ENCODE measurements around the gene LDAF1.
"Not testable (repeated sequence)": the region's sequence is repeated elsewhere in the genome, so short reads cannot be mapped to it uniquely, and the experiment has no call there.

Gene LDAF1

DNA sequence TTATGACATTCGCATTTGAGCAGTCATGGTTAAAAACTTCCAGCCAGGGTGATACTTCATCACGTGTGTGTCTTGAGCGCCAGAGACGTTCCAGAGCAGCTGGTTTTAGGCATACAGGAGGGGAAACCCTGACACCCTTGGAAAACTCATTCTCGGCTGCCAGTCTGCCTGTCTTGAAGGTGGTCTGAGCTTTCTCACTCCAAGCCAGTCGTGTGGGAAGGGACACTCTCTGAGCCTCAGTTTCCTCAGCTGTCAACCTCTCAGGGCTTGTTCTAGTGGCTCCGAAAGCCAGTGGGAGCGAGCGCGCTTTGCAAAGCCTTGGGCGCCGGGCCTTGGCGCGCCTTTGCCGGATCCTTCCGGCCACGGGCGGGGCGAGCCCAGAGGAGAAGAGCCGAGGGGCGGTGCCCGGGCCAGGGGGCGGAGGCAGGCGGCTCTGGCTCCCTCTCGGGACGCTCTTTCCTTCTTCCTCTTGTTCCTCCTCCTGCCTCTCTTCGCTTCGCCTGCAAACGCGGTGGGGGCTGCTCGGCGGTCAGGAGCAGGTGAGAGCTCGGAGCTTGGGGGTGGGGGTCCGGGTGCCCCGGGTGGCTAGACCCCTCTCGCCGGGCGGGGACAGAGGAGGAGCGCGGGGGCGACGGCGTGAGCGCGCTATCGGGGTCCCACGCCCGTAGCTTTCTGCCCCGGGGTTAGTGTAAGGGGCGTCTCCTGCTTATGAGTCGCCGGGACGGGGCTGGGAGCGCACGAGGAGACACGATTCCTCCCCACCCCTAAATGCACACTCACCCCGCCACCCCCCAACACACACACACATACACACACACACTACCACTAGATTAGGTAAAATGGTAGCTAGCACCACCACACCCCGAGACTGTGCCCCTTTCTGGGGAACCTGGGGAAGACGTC is at the start of gene LDAF1:
Gene LDAF1 (plus strand): TSS at position 467 of the 903 bp plus-strand sequence. CDS start 2,509 bp downstream, outside the sequence.
- DNase-seq (ENCODE audit: low spot score) (peak; percentile 56), FAIRE-seq (no peak)

GRCh38 chr16:21115551-21115950 is 42.9 kb upstream of the LDAF1 start:
- not testable (repeated sequence) for DNase-seq (ENCODE audit: low spot score); FAIRE-seq

GRCh38 chr16:21116148-21116693 is 42.3 kb upstream of the LDAF1 start:
- DNase-seq (ENCODE audit: low spot score) (no peak), FAIRE-seq (no peak)

- FAIRE-seq (no peak), DNase-seq (ENCODE audit: low spot score) (no peak)
These were observed 40.9 kb upstream of the LDAF1 start for GRCh38 chr16:21117567-21117966.

DNA sequence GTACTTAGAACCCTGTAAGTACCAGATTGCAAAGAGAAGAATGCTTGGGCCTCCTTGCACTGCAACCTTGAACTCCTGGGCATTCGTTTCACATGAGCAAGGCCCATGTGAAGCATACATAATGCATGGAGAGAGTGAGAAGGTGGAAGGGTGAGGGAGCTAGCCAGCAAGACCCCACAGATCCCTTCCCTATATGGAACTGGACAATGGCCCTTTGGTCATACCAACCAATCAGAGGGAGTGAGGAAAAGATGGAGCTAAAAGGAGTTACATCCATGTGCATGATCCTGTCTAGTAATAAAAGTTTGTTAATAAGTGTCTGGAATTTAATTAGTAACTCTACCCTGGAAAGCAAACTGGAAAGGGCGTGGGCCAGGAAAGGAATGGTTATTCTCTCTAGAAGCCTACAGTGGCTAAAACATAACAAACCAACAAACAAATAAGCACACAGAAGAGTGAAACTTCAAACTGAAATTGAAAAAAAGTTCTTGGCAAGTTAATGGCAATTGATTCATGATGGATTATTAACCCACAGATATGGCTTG is 37.4 kb upstream of the LDAF1 start:
- DNase-seq (ENCODE audit: low spot score) (no peak), FAIRE-seq (no peak)

DNA sequence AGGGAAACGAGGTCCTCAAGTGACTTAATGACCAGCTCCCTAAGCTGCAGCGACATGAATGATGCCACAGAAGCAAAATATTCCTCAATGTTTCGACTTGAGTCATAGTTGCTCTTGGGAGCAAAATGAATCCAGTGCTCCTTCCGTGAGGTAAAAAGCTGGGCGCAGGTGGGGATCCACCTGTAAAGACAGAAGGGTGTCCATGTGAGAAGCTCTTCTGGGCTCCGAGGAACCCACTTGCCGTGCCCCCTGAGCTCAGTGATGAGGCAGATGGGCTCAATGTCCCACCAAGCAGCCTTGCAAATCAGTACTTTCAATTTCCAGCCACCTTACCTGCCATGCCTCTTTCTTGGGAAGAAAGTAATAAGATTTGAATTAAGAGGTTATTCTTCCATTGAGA is 33.3 kb upstream of the LDAF1 start:
- FAIRE-seq = no peak
- no peak for DNase-seq (ENCODE audit: low spot score)

GRCh38 chr16:21126518-21126917 is 32.0 kb upstream of the LDAF1 start:
- DNase-seq (ENCODE audit: low spot score) (no peak), FAIRE-seq (no peak)

DNA sequence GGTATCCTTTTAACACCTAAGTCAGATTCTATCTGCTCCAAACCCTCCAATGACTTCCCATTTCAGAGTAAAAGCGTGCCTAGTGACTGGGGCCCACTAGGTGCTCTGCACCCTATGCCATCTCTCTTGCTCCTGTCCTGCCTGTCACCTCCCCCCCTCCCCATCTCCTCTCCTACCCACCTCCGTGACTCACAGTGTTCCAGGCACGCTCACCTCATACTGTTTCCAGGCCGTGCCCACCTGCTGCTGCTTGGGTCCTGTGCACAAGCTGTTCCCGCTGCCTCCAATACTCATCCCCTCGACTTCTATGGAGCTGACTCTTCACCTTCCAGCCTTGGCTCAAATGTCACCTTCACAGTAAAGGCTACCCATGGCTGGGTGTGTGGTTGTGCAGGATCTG is 29.5 kb upstream of the LDAF1 start:
- no peak for DNase-seq (ENCODE audit: low spot score)
- no peak for FAIRE-seq

GRCh38 chr16:21130811-21131210 is 27.7 kb upstream of the LDAF1 start:
- no peak for DNase-seq (ENCODE audit: low spot score)
- FAIRE-seq = no peak

DNA sequence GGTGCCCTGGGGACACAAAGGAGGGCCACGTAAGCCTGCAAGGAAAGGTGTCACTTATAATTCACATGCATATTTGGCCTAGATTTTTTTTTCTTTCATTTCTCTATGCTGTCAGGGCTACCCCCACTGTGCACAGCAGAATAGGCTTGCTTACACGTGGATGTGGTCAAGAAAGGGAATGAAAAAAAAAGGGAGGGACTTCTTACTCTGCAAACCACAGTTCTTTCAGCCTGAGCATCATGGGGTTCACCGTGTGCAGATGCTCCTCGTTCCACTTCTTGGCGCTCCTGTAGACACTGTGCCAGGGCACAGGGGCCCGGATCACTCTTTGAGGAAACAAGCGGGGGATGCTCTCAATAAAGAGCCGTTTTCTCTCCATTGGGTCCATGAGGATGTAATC is 24.4 kb upstream of the LDAF1 start:
- DNase-seq (ENCODE audit: low spot score) = no peak
- FAIRE-seq = no peak

DNA sequence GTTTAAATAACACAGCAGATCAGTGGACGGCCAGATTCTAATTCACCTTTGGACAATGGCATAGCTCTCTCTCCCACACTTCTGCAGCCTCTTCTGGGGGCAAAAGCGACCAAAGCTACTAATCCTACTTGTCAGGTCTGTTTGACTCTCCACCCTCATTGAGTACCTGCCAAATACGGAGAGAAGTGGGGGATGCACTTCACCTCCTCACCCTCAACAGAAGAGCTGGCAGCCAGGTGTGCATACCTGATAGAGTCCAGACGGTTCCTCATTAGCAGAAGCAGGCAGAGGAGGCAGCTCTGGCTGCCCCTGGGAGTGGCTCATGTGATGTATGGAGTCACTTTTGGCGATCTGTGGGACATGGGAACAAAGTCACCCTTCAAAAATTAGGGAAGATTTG is 12.7 kb upstream of the LDAF1 start:
- DNase-seq (ENCODE audit: low spot score) (no peak), FAIRE-seq (no peak)

DNA sequence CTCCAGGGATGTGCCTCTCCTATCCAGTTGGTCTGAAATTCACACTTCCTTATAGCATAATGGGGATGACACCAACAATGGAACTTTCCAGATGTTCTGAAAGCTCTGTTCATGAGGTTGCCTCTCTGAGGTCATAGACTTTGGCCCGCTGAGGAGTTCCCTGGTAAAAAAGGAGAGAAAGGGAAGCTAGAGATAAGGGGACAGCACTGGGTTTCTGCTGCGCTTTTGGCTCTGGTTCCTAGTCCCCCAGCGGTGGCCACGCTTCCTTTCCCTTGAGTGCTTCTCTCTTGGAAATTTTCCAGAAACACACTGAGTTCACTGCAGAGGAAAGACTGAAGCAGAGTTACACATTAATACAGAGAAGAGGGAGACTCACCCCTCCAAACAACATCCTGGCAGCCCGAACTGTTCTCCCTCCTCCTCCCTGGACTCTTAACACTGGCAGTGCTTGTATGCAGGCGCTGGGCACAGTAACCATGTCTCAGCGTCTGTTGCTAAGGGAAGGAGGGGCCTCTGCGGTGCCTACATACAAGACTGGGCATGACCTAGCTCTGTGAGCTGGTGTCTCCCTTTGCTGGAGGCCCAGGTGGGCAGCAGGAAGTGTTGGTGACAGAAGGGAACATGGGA is 8.0 kb upstream of the LDAF1 start, which contains the start of gene DNAH3:
Gene DNAH3 (minus strand): TSS at position 472 of the 627 bp plus-strand sequence. CDS start 527 bp downstream, outside the sequence.
- FAIRE-seq (peak; percentile 77), DNase-seq (ENCODE audit: low spot score) (peak; percentile 70)

GRCh38 chr16:21152160-21153030 is 6.1 kb upstream of the LDAF1 start:
- DNase-seq (ENCODE audit: low spot score); FAIRE-seq: not testable (repeated sequence)

GRCh38 chr16:21153124-21153729 is 5.2 kb upstream of the LDAF1 start:
- FAIRE-seq; DNase-seq (ENCODE audit: low spot score): not testable (repeated sequence)

- DNase-seq (ENCODE audit: low spot score); FAIRE-seq: not testable (repeated sequence)
These were observed 2.5 kb upstream of the LDAF1 start for GRCh38 chr16:21156011-21156410.

DNA sequence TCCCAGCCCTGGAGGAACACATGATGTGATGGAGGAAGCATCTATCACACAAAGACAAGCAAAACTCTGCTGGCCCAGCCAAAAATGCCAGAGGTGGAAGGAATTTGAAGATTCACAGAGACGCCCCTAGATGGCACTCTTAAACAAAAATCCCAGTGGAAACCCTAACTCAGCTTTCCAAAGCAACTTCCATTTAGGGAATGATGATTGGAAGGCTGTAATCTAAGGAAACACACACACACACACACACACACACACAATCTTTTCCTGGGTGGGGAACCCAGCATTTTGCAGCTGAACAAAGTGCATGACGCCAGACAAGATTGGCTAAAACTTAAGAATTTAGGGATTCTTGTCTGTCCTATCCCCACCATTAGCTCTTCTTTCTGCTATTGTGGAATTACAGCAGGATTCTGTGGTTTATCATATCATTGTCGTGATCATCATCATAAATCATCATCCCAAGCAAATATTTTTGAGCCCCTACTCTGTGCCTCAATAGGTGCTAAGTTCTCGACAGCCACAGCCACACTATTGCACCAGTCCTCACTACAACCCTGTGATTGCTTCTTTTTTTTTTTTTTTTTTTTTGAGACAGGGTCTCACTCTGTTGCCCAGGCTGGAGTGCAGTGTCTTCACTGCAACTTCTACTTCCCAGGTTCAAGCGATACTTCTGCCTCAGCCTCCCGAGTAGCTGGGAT is 1.6 kb upstream of the LDAF1 start:
- FAIRE-seq = peak; percentile 55
- DNase-seq (ENCODE audit: low spot score) = peak; percentile 51

DNA sequence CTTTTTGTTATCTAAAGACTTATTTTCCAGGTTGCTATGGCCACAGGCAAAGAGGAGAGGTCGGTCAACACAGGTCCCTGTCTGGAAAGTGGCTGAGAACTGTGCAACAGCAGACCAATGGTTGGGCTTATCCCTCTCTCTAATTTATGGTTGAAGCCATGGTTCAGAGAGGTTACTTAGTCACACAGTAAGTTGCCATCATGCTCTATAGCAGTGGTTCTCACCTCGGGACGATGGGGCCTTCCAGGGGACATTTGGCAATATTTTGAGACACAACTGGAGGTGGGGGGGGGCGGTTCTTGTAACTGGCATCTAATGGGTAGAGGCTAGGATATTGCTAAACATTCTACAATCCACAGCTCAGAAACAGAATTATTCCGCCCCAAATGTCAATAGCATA is 842 bp upstream of the LDAF1 start:
- no peak for FAIRE-seq
- DNase-seq (ENCODE audit: low spot score) = no peak

DNA sequence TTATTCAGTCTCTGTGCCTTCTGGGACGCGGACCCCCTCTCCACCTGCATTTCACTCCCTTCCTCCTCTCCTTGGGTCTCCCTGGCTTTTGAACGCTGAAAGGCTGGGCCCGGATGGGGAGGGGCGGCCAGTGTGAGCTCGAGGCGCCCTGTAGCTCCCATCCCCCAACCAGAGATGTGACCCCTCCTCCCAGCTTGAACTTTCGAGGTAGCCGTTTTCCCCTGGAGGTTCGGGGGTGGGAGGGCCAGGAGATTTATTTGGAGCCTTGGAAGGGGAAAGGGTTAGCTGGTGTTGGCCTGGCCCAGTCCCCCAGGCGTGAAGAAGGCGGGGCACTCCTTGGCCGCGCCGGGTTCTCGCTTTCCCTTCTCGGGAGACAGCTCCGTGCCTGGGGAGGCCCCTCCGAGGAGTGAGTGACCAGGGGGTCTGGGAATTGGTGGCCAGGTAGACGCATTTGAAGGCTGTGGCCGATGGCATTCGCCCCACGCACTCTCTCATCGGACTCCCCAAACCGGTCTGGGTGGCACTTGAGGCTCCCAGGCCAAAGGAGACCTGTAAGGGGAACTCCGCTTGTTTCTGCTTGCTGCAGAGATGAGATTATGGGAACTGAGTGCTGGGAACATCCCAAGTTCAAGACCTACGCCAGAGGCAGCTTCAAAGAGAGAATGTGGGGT is 942 bp downstream of the LDAF1 start:
- DNase-seq (ENCODE audit: low spot score) = no peak
- no peak for FAIRE-seq

- no peak for FAIRE-seq
- no peak for DNase-seq (ENCODE audit: low spot score)
These were observed 1.8 kb downstream of the LDAF1 start for GRCh38 chr16:21160276-21160675.

All from RCC 7860 (cell line).